Measurements from ENCODE around the gene APOD. TPM values are rescaled to one million over a fixed set of nuclear protein-coding genes. Genes with fewer than 3 reads are reported as not detected.
A peak's percentile ranks its signal among the peaks of the same experiment; 100 is the strongest.
"Not testable (repeated sequence)": the region's sequence is repeated elsewhere in the genome, so short reads cannot be mapped to it uniquely, and the experiment has no call there.

APOD gene
- total and polyA plus RNA-seq, 10 of the 15 experiments (the other 5 are each of a cell fraction or from before 2014, with no cell fraction given), result 0.06 to 0.77 (median 0.47) TPM; not detected in 3

- TF ChIP-seq, protein P1, sequence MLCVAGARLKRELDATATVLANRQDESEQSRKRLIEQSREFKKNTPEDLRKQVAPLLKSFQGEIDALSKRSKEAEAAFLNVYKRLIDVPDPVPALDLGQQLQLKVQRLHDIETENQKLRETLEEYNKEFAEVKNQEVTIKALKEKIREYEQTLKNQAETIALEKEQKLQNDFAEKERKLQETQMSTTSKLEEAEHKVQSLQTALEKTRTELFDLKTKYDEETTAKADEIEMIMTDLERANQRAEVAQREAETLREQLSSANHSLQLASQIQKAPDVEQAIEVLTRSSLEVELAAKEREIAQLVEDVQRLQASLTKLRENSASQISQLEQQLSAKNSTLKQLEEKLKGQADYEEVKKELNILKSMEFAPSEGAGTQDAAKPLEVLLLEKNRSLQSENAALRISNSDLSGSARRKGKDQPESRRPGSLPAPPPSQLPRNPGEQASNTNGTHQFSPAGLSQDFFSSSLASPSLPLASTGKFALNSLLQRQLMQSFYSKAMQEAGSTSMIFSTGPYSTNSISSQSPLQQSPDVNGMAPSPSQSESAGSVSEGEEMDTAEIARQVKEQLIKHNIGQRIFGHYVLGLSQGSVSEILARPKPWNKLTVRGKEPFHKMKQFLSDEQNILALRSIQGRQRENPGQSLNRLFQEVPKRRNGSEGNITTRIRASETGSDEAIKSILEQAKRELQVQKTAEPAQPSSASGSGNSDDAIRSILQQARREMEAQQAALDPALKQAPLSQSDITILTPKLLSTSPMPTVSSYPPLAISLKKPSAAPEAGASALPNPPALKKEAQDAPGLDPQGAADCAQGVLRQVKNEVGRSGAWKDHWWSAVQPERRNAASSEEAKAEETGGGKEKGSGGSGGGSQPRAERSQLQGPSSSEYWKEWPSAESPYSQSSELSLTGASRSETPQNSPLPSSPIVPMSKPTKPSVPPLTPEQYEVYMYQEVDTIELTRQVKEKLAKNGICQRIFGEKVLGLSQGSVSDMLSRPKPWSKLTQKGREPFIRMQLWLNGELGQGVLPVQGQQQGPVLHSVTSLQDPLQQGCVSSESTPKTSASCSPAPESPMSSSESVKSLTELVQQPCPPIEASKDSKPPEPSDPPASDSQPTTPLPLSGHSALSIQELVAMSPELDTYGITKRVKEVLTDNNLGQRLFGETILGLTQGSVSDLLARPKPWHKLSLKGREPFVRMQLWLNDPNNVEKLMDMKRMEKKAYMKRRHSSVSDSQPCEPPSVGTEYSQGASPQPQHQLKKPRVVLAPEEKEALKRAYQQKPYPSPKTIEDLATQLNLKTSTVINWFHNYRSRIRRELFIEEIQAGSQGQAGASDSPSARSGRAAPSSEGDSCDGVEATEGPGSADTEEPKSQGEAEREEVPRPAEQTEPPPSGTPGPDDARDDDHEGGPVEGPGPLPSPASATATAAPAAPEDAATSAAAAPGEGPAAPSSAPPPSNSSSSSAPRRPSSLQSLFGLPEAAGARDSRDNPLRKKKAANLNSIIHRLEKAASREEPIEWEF (IDR thresholded peaks at IDR 0.05; ENCODE audit: insufficient replicate concordance, low read depth, low read length), result no peak
- TF ChIP-seq EZH2 (IDR thresholded peaks at IDR 0.05; ENCODE audit: borderline replicate concordance, control insufficient read depth, low read depth, low read length) (no peak), RCOR1 (conservative IDR thresholded peaks at IDR 0.05; ENCODE audit: low read depth, low read length) (no peak), TBL1XR1 (IDR thresholded peaks at IDR 0.05; ENCODE audit: low read depth, low read length) (no peak), TCF3 (IDR thresholded peaks at IDR 0.05; ENCODE audit: borderline replicate concordance, insufficient read depth, low read depth, low read length) (no peak)
Observed at GRCh38 chr3:195583831-195584542, at the start of gene APOD (continued).

DNA sequence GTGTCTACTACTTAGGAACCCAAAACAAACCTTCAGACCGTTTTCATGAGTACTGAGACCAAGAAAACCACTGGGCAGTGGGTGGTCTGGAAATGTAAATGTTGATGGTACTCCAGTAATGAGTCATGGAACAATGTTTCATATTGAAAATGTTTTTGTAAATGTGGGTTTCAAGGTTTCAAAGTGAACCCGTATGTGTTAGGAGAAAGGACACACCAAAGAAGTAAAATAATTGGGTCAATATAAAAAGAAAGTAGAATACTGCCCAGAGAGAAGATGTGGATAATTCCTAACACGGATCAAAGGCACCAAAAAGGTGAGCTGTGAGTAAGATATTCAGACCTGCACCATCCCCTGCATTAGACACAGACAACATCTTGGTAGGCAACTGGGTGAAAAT, 49.6 kb upstream of the APOD start:
- WGBS (ENCODE audit: insufficient coverage, insufficient replicate concordance, low lambda C conversion rate, missing lambda C conversion rate), result 9% methylated on average over 2 of the region's 3 CpGs
- H3K4me1 ChIP-seq (ENCODE audit: control insufficient read depth, insufficient read depth, low read length); ATAC-seq; in situ Hi-C loops (cut with MboI); POLR2A ChIA-PET; H3K9me3 ChIP-seq (replicated peaks; ENCODE audit: control insufficient read depth, insufficient read depth, low read length); H3K9ac ChIP-seq (ENCODE audit: control insufficient read depth, insufficient read depth, low read length); H3K79me2 ChIP-seq (ENCODE audit: control insufficient read depth, insufficient read depth, low read length); H3K4me2 ChIP-seq (ENCODE audit: control insufficient read depth, insufficient read depth); SMC1A ChIA-PET (ENCODE audit: uncharacterized antibody, unreplicated experiment); FAIRE-seq; BruUV-seq (replicated peaks); intact Hi-C loops (cut with micrococcal nuclease; ENCODE audit: unreplicated experiment); RAD21 ChIA-PET (ENCODE audit: unreplicated experiment); H3K27me3 ChIP-seq (replicated peaks in 1 of 2; ENCODE audit: control insufficient read depth in 2 of 2, insufficient read depth in 2 of 2, low read length in 1 of 2); H4K20me1 ChIP-seq (ENCODE audit: control insufficient read depth, insufficient read depth); CTCF ChIA-PET; H2AFZ ChIP-seq (ENCODE audit: control insufficient read depth, low read depth, low read length); DNase-seq (ENCODE audit: low read depth, low spot score); H3K36me3 ChIP-seq (ENCODE audit: control insufficient read depth in 2 of 2, insufficient read depth in 2 of 2, low read length in 1 of 2); H3K27ac ChIP-seq (ENCODE audit: control insufficient read depth, insufficient read depth); H3K4me3 ChIP-seq: not testable (repeated sequence)
- TF ChIP-seq JUNB (IDR thresholded peaks at IDR 0.05) (peak; percentile 35), RUNX3 (IDR thresholded peaks at IDR 0.05; ENCODE audit: low read length) (peak; percentile 3; the same call in 1 of the 2 replicates)

- not testable (repeated sequence) for FAIRE-seq
Observed at GRCh38 chr3:195632501-195633185, 48.9 kb upstream of the APOD start.

More at GRCh38 chr3:195632501-195633185, 48.9 kb upstream of the APOD start:
- BruUV-seq (replicated peaks); H4K20me1 ChIP-seq (ENCODE audit: control insufficient read depth, insufficient read depth); H3K4me2 ChIP-seq (ENCODE audit: control insufficient read depth, insufficient read depth); H3K4me1 ChIP-seq (ENCODE audit: control insufficient read depth, insufficient read depth, low read length); SMC1A ChIA-PET (ENCODE audit: uncharacterized antibody, unreplicated experiment); H3K36me3 ChIP-seq (ENCODE audit: control insufficient read depth in 2 of 2, insufficient read depth in 2 of 2, low read length in 1 of 2); H3K79me2 ChIP-seq (ENCODE audit: control insufficient read depth, insufficient read depth, low read length); H3K27ac ChIP-seq (ENCODE audit: control insufficient read depth, insufficient read depth); POLR2A ChIA-PET; DNase-seq (ENCODE audit: low read depth, low spot score); H3K4me3 ChIP-seq; H3K27me3 ChIP-seq (replicated peaks in 1 of 2; ENCODE audit: control insufficient read depth in 2 of 2, insufficient read depth in 2 of 2, low read length in 1 of 2); H3K9me3 ChIP-seq (replicated peaks; ENCODE audit: control insufficient read depth, insufficient read depth, low read length); RAD21 ChIA-PET (ENCODE audit: unreplicated experiment); CTCF ChIA-PET; H3K9ac ChIP-seq (ENCODE audit: control insufficient read depth, insufficient read depth, low read length); intact Hi-C loops (cut with micrococcal nuclease; ENCODE audit: unreplicated experiment); in situ Hi-C loops (cut with MboI); H2AFZ ChIP-seq (ENCODE audit: control insufficient read depth, low read depth, low read length); ATAC-seq: not testable (repeated sequence)
- 70% methylated on average over 12 of the region's 19 CpGs for WGBS (ENCODE audit: insufficient coverage, insufficient replicate concordance, low lambda C conversion rate, missing lambda C conversion rate)

All from GM12878 (cell line).